HuH-7.5 (cell line): ENCODE data around the gene TRPV3.
"Not testable (repeated sequence)": the region's sequence is repeated elsewhere in the genome, so short reads cannot be mapped to it uniquely, and the experiment has no call there.

ENCODE experiments used
- DNase-seq: peaks from one replicate; pipeline ENCODE4 v3.0.0; 2011; ENCODE audit warnings: low spot score

Gene TRPV3

DNA sequence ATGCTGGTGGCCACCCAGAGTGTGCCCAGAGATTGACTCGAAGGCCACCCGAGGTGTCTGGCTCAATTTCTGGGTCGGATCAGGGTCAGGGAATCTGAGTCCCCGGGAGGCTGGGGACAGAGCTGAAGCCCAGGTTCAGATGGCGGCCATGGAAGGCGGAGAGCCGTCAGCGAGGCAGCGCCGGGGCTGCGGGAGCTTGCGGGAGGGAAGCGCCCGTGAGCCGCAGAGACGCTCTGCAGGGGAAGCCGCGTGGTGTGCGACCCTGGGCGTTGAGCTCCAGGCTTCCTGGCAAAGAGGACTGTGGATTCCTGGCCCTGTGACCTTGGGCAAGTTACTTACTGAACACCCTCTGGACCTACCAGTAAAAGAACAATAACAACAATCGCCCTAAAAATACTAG is 85.5 kb downstream of the TRPV3 start:
- no peak for DNase-seq

GRCh38 chr17:3471599-3471998 is 86.0 kb downstream of the TRPV3 start, which contains the start of gene SPATA22:
Gene SPATA22 (minus strand): TSS chr17:3471819. CDS start chr17:3469325, 2,494 bp downstream.
- no peak for DNase-seq

GRCh38 chr17:3469529-3469928 is 88.1 kb downstream of the TRPV3 start:
- no peak for DNase-seq

DNA sequence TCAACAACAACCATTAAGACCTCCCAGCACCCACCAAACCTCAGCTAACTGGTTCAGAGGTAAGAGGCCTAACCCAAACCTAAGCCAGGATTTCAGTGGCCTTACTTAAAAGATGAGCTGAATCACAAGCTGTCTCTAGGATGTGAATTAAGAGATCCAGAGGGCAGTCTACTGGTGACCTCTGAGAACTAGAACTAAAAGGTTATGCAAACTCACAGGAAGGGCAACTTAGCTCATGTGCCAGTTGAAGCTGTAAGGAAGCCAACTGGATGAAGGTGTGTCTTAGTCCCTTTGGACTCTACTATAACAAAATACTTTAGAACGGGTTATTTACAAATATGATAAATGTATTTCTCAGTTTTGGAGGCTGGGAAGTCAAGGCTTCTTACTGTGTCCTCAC is 91.3 kb downstream of the TRPV3 start:
- DNase-seq: not testable (repeated sequence)
